Globus pallidus (tissue), 1 donor: ENCODE data around the gene CDC25C.
"Not testable (repeated sequence)": the region's sequence is repeated elsewhere in the genome, so short reads cannot be mapped to it uniquely, and the experiment has no call there.

Experiments used
- DNase-seq: peaks from one replicate; pipeline ENCODE4 v3.0.0-alpha.2; 2015; ENCODE audit warnings: low spot score

The CDC25C gene

DNA sequence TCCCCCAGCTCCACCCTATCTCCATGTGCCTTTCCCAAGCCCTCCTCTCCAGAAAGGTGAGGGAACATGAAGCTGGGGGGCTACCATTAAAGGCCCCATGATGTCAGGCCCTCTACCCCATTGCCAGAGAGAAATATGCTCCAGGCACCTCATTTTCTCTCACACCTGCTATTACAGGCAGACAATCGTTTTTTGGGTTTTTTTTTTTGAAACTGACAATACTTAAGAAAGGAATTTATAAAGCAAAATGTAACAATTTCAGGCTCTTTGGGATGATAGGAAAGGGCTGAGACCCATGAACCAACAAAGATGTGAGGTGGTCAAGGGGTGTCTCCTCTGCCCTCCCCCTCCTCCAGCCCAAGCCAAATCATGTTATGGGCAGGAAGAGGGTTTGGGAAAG, 55.7 kb downstream of the CDC25C start:
- no peak for DNase-seq

DNA sequence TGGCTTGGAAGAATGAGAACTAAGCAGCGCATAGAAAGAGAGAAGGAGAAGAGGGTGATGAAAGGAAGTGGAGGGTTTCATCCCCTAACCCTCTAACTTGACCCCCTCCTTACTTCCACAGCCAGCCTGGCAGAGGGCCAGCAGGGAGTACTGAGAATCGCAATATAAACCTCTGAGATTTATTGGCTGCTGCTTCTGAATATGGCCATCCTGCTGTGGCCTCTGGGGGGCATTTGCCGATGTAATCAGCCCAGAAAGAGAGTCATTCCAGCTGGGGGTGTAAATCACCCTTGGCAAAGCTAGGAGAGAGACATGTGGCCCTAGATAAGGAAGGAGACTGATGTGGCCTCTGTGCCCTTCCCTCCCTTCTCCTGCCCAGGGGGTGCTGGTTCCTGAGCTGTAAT, 56.2 kb downstream of the CDC25C start:
- no peak for DNase-seq

DNA sequence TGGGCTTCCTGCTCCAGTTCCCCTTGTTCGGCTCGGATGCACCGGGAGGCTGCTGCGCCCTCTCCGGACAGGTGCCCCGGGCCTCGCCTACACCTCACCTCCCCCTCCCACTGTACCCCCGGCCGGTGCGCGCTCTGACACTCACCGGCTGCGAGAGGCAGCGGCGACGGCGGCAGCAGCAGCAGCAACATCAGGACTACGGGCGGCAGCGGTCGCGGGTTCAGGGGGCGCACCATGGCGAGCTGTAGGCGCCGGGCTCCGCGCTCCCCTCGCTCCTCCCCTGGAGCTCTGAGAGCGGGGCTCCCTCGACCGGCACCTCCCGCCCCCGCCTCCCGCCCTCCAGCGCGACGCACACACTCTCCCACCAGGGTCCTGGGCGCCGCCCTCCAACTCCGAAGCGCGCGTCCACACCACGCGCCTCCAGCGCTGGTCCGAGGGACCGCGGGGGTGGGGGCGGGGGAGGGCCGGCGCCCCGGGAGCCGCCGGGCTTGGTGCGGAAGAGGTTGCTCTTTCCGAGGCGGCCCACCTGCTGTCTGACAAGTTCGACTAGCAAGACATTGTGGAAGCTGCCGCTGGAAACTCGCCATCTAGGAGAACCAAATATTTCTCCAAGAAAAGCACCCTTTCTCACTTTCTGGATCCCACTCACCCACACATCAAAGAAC, 57.3 kb downstream of the CDC25C start, which contains the start of gene GFRA3:
Gene GFRA3, minus strand, starts transcription at position 433 of the 665 bp plus-strand sequence. Its CDS starts 197 bp downstream, at position 236.
- no peak for DNase-seq

DNA sequence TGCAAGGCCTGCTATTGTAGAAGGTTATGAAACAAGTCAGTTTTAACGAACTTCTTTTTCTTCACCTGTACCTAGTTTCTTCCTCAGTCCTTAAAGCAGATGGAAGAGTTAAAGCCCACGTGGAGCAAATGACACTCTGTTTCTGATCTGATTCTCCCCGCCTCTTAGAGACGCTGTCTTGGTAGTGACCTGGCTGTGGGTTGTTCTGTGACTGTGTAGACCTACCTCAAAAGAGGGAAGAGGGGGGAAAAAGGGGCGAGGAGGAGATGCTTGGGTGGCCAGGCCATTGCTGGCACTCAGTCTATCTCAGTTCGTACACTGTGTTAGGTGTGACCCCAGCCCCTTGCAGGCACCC, 57.8 kb downstream of the CDC25C start:
- no peak for DNase-seq

DNA sequence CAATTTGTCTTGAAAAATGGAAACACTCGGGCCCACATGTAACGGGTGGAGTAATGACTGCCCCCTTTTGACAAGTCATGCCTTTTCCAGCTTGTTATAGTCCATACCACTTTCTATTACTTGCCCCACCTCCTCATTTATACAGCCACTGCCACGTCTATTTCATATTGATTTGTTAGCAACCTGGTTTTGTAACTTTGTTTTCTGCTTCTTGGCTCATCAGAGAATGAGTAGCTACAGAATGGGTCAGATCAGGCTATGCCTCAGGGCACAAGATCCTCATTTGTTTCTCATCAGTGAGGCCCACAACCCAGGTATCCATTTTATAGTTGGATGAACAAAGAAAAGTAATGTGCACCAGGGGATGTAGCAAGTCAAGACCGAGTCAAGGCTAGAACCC, 58.9 kb downstream of the CDC25C start:
- DNase-seq, result no peak

DNA sequence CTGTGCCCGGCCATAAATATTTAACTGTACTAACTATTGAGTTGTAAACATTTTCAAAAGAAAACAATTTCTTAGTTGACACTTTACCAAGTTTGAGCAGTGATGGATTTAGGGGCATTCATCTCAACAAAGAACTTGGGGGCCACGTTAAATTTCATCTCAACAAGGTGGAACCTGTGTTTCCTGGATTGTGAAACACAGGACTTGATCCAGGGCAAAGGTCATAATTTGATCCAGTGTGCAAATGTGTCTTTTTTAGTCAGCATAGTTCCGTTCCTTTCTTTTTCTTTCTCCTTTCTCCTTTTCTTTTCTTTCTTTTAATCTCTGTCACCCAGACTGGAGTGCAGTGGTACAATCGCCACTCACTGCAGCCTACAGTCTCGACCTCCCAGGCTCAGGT, 60.3 kb downstream of the CDC25C start:
- DNase-seq, result no peak

DNA sequence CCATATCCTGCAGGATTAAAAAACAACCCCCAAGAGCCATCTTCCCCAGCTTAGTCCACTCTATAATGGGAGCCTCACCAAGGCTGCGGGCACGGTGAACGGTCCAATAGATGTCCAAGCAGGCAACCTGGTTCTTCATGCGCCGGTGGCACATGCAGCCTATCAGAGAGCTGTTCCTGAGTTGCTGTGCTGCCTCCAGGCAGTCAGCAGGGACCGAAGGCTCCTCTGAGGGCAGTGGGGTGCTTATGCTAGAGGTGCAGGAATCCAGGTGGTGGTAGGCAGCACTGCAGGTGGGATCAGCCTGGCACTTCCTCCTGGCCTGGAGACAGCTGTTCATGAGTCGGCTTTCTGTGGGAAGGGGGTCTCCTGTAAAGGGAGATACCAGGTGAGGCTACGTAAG, 67.4 kb downstream of the CDC25C start:
- DNase-seq, result no peak

DNA sequence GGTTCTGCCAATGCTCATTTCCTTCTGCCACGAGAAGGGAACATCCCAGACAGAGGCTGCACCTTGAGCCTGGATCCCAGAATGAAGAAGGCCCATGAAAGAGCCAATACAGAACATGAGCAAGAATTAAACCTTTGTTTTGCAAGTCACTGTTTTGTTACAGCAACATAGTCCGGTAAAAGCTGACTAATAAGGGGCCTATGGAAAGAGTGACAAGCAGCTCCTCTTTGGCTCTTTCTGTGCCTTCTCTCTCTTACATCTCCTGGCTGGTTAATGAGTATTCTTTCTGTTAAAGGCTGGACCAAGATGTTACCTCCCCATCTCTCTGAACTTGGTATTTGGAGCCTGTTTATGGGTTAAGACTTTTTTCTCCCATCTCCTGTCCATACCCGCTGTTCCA, 68.0 kb downstream of the CDC25C start:
- DNase-seq, result no peak

DNA sequence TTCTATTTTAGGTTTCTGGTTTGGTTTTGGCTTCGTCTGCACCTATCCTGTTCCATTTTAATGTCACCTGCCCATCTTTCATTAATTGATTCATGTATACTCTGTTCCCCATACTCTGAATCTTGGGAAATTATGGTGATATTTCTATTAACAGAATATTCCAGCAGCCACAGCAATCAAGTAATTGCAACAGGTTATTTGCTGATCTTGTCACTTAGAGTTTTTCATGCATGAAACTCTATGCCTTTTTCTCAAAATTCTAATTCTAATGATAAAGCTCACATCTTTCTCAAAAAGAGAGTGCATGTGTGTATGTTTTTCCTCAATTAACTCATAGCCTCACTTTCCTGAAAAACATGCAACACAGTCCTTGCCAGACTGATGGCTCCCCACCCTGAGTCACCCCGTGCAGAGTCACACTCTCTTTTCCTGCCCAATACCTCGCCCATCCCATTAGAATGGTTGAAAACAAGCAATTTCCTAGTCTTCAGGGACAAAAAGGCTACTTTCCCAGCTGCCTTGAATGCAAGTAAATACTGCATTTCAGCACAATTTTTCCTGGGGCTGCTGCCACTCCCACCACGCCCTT, 72.8 kb downstream of the CDC25C start:
- no peak for DNase-seq

DNA sequence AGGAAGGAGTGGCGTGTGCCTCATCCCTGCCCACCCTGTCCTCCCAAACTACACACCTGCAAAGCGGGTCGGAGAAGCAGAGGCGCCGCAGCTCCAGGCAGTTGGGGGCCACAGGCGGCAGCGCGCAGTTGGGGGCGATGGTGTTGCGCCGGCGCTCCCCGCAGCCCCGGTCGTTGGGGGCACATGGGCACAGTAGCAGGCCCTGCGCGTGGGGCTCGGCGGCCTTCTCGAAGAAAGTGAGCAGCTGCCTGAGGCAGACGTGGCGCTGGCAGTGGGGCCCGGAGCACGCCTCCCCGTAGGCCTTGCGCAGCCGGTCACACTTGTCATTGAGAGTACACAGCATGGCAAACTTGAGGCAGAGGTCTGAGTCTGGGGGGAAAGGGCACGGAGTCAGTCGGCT, 74.0 kb downstream of the CDC25C start:
- DNase-seq, result no peak

DNA sequence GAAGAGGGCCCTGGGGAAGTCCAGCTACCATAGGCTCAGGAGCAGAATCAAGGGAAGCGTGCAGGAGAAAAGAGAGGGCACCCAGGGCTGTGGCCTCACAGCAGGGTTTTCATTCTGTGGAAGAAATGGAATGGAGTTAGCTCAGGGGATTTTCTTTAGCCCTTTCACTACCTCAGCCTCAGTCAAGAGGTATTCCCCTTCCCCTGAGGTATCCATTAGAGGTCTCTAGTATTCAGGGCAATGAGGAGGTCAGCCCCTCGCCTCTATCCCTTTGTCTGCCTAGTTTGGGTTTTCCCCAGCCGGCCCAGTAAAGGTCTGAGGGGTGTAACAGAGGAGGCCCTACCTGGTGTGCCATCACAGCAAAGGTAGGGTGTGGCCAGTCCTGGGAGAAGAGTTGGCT, 78.7 kb downstream of the CDC25C start:
- DNase-seq, result no peak

DNA sequence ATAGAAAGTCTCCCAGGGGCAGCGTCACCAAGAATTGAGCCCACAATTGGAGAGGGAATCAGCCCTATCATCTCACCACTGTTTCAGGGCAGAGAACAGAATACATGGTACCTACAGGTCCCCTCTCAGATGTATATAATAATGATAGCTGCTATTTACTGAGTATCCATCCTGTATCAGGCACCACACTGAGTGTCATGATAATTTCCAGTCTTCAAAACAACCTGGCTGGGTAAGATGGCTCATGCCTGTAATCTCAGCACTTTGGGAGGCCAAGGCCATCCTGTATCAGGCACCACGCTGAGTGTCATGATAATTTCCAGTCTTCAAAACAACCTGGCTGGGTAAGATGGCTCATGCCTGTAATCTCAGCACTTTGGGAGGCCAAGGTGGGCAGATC, 83.8 kb downstream of the CDC25C start:
- DNase-seq, result not testable (repeated sequence)

DNA sequence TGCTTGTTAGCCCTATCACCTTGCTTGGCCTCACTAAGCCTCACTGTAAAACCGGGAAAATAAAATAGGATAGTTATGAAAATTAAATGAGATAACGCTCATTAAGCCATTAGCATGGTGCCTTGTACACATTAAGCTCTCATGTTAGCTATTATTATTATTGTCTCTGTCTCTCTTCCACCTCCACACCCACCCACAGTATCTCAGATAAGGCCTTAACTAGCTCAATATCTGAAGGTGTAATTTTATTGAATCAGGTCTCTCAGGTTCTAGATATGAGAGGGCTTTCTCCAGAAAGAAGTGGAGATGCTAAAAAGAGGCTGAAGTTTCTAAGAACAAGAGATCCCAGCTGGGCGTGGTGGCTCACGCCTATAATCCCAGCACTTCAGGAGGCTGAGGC, 84.8 kb downstream of the CDC25C start:
- no peak for DNase-seq

DNA sequence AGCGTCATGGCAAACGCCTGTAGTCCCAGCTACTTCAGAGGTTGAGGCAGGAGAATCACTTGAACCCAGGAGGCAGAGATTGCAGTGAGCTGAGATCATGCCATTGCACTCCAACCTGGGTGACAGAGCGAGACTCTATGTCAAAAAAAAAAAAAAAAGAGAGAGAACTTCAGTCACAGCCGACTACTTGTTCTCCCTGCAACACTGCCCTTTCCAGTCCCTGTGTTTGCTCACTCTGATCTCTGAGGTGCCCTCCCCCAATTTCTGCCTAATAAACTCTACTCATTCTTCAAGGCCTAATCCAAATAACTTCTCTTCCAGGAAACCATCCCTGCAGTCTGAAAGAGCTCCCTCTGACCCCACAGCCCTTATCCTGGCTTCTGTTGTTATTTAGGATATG, 85.3 kb downstream of the CDC25C start:
- no peak for DNase-seq

DNA sequence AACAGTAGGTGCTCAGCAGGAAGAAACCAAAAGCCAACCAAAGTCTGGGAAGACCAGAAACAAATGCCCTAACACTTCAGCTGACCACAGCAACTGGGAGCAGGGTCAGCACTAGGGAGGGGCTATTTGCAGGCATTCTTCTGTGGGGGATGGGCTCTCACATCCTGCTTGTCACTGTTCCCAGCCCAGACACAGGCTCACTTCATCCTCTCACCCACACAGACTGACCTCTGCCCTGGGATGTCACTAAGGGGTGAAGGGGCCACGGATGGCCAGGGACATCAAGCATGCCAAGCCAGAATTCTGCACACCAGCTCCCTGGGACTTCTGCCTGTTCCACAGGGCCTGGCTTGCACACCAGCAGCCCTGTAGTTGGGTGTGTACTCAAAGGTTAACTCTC, 85.9 kb downstream of the CDC25C start:
- no peak for DNase-seq

DNA sequence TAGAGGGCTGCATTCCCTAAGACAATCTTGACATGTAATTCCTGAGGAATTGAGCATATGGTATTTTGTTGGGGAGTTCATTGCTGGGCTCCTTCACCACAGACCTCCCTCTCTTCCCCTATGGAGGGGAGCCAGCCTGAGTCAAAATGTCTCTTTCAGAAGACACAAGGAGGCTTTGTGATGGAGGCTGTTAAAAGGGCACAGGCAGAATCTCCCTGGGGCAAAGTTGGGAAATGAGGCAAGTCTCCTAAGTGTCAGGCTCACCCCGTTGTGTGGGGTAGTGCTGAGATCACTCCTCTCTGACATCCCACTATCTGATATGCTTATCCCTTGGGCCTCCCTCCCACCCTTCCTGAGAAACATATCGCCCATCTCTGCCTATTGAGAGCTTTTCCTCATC, 87.8 kb downstream of the CDC25C start:
- DNase-seq, result peak; percentile 41

DNA sequence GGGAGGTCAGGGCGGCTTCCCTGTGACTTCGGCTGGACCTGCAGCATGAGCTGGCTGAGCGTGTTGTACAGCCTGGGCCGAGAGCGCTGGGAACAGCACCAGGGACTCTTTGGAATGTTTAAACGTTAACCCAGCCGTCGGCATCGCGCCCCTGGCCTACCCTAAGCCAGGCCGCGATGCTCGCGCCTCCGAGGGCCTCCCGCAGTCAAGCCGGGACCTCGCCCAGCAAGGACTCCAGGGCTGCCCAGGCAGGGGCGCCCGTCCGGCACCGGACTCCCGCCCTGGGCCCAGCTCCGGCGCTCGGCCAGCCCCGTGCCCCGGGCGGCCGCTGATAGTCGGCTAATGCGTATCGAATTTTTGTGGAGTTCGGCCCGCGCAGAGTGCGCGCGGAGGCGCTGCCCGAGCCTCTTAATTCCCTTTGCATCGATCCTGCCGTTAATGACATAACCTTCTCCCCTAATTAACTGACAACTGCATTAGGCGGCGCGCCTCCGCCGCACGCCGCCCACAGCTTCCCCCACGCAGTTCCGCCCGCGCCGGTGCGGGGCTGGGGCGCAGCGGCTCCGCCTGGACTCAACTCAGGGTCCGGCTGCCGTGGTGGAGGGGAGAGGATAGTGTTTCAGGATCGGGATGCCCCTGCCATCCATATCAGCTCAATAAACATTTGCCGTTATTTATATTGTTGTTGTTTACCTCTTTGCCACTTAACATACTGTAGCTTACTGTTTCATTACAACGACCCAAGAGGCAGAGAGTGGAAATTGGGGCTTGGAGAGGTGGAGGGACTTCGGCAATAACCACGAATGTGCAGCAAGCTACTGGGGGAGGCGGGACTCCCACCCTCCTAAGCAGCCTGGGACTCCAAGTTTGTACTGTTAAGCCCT, 89.7 kb downstream of the CDC25C start:
- no peak for DNase-seq

DNA sequence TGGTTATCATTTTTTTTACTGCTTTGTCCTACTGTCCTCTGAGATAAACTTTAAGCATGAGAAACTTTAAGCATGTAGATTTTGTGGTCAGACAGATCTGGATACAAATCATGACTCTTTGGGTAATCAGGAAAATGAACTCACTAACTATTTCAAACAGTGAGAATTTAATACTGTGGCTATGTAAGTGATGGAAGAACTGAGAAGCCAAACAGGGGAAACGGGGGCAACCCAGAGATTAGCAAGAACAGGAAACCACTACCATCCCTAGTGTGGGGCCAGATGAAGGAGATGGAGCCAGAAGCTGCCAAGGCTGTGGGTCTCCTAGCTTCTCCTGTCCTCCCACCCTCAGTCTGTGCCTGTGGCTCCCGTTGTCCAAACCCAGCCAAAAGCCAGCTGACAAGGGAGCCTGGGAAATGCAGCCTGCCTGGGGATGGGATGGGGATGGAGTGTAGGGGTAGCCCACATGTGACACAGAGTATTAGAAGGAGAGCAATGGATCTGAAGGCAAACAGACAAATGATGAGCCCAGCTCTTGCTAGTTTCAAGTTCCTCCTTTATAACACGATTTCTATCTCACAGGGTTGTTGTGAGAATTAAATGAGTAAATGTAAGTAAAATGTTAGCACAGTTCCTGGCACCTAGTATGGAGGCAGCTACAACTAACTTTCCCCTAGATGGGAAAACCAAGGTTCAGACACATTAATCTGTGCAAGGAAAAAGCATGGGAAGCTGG, 90.8 kb downstream of the CDC25C start:
- DNase-seq, result no peak

DNA sequence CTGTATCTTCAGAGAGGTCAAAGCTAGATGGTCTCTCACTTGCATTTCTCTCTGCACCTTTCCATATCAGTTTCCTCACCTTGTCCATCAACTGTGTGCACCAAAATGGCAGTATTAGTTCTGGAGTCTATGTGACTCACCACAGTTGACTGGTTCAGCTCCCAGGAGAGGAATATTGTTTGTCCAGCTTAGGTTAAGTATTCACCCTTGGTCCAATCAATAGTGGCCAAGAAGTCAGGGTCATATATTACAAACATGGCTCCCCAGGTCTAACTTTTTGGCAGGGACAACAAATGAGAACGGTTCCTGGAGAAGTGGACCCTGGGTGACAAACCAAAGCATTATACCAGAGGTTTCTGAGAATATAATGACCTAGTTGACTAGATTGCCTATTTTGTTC, 93.6 kb downstream of the CDC25C start:
- no peak for DNase-seq
